Cortex of kidney (tissue), 1 donor: ENCODE data around the gene CGNL1.

Experiments used
- DNase-seq: peaks from one replicate; lab custom pipeline; 2025; lab: John Stamatoyannopoulos, UW

CGNL1 gene

DNA sequence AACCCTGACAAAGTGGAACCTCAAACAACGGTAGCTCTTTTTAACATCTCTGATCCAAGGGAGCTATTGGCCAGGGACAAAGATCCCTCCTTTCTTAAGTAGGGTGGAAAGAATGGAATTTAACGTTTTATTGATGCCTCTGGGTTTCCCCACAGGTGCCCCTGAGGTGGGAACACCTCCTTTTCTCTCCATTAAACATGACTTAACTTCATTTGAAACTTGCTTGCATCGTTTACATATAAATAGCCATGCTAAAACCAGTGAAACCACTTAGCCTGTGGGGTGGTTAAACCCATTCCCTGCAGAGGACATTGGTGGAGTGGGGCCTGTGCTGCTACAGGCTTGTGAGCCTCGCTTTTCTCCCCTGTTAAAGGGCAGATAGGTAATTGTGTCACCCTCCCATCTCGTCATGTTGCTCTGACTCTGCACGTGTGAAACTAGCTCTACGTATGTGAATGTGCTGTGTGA, 9.7 kb downstream of the CGNL1 start:
- DNase-seq, result no peak

DNA sequence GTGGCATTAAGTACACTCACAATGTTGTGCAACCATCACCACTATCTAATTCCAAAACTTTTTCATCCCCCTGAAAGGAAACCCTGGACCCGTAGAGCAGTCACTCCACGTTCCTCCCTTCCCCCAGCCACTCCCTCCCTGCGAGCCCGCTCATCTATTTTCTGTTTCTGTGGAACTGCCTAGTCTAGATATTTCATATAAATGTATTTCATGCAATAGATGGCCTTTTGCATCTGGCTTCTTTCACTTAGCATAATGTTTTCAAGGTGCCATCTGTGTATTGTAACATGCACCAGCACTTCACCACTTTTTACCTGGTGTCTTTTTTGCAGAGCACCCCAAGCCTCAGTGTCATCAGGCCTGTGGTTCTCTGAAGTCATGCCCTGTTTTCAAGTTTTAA, 10.7 kb downstream of the CGNL1 start:
- DNase-seq, result no peak

DNA sequence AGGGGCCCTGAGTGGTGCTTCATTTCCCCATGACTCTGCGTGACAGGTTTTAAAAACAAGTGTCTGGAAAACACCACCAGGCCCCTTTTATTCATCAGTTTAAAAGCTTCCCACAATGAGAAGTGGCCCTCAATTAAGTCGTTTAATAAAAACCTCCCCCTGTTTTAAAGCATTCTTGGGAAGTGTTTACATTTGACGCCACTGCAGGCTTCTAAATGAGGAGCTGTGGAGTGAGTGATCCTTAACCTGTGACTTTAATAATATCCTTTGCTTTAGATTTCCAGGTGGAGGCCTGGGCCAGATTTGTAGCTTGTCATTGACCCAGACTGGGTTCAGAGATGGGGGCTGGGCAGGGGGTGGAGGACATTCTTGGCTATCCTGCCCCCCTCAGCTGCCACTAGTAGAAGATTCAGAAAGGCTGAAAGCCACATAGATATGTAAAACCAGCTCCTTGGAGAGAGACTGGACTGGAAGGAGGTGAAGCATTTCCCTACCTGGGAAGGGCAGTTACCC, 11.3 kb downstream of the CGNL1 start:
- DNase-seq, result no peak

DNA sequence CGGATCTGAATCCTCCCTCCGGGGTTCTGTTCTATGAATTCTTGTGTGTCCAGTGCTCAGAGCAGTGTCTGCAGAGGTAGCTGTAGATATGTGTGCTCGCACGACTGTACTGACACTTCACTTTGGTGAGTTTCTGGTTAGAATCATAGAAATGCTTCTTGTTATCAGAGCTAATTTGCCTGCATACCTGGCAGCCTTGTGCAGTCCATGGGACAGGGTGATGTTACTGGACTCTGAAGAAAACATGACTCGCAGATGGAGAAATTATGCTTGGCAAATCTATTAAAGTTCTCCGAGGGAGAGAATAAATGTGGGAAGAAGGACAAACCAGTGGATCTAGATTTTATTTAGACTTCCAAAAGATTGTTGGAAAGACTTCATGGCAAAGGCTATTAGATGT, 12.2 kb downstream of the CGNL1 start:
- DNase-seq, result no peak

DNA sequence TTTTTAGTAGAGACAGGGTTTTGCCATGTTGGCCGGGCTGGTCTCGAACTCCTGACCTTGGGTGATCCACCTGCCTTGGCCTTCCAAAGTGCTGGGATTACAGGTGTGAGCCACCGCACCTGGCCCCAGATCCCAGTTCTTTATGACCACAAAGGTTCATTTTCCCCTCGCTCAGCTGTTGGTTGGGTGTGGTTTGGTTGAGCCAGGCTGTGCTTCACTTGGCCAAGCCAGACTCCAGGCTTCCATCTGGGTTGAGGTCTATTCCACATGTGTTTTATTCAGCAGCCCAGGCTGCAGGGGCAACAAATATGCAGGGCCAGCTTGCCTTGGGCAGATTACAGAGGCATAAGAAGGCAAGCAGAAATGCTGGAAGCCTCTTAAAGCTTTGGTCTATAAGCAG, 13.7 kb downstream of the CGNL1 start:
- no peak for DNase-seq

DNA sequence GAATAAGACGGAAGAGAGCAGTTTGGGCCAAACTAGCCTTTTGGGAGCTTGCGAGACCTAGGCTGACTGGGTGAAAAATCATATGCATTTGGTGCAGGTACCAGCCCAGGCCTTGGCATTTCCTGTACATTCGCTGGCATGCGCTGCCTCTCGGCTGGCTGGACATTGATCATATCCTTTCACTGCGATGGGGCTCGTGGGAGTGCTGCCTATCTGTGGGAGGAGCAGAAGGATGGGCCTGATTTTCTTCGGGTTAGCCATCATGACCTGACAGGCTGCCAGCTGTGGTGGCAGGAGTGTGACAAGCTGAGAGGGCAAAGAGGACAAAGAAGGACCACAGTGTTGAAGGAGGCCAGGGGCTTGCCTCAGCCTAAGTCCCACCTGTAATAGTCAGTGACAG, 14.3 kb downstream of the CGNL1 start:
- no peak for DNase-seq

DNA sequence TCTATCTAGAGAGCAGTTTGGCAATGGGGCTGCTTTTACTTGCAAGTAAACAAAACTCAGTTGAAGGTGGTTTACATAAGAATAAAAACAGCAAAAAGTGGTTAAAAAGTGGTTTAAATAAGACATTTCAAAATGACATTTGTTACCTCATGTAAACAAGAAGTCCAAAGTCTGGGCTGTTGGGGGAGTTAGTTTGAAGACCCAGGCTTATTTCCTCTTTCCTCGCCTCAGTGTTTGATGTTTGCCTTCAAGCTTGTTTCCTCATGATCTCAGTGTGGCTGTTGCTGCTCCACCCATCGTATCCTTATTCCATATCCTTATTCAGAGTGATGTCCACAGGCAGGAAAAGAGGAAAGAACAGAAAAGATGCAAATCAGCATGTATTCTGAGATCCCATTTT, 15.2 kb downstream of the CGNL1 start:
- DNase-seq, result no peak

DNA sequence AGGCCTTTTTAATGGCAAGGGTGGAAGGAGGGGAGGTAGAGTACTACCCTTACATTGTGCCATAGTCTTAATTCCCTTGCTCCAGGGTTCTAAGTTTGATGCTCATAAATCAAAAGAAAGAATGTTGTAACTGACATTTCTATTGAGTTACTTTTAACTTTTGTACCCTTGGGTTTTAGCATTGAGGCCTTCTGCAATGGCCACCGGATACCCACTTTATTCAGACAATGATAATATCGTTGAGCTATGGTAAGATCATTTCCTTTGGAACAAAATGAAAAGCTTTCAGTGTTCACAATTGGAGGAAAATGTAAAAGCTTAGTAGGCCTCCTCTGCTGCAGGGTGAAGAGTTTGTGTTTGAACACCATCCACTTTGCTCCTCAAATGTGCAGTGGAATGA, 16.8 kb downstream of the CGNL1 start:
- no peak for DNase-seq

DNA sequence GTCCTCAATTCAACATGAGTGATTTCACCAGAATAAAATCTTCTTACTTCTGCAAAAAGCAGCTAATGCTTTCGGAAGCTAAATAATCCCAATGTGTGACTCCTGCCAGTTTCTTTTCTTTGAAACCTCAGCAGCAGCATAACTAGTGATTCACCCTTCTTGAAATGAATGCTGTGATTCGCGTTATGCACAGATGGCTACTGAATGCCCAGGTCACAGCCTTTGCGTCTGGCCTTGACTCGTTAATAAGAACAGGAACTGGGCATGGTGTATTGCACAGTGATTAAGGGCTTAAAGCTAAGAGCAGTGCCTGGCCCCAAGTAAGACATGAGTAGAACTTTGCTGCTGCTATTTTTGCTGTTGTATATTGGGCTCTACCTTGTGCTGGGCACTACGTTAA, 19.0 kb downstream of the CGNL1 start:
- no peak for DNase-seq

DNA sequence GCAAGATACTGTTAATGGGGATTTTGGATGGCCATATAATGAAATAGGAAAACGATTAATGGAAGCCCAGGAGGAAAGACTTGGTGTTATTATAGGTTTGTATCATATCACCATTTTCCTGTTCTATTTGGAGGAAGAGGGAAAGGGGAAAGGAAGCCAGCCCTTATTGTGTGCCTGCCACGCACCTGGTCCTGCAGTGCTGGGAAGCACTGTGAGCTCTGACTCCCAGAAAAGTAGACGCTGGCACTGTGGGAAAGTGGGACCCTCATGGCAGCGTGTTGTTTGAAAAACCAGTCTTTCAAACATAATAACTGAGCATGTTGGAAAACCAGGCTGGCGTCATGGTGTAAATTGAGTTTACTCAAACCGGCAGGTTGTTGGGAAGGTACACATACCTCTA, 22.0 kb downstream of the CGNL1 start:
- DNase-seq, result no peak

DNA sequence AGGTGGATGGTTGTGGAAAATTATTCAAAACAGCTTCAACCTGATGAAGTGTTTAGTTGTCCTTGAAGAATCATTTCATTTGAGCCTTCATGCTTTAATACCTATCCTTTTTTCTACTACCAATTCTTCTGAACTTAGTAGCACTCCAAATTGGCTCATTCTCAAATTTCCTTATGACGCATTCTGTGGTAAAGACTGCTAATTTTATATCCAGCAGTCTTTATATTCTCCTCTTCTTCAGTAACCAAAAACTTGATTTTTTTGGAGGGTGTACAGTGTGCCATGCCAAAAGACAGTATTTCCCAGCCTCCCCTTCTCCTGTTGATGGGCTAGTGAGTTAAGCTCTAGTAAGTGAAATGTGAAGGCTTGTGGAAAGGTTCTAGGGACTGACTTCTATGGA, 25.2 kb downstream of the CGNL1 start:
- DNase-seq, result no peak

DNA sequence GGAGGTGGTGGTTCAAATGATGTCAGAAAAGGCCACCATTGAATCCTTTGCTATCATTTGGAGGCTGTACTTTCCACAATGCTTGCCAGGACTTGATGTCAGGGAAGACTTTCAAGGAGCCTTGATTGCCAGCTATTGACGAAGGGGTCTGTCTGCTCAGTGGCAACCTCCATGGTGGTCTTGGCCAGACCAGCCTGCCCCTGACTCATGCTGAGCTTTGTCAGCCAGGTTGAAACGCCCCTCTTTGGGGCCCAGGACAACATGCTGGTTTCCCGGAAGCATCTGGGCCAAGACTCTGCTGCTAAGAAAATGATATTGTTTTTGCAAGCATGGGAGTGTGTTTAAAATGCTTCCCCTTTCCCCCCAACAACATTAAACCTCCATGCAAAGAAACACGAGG, 26.7 kb downstream of the CGNL1 start:
- no peak for DNase-seq

DNA sequence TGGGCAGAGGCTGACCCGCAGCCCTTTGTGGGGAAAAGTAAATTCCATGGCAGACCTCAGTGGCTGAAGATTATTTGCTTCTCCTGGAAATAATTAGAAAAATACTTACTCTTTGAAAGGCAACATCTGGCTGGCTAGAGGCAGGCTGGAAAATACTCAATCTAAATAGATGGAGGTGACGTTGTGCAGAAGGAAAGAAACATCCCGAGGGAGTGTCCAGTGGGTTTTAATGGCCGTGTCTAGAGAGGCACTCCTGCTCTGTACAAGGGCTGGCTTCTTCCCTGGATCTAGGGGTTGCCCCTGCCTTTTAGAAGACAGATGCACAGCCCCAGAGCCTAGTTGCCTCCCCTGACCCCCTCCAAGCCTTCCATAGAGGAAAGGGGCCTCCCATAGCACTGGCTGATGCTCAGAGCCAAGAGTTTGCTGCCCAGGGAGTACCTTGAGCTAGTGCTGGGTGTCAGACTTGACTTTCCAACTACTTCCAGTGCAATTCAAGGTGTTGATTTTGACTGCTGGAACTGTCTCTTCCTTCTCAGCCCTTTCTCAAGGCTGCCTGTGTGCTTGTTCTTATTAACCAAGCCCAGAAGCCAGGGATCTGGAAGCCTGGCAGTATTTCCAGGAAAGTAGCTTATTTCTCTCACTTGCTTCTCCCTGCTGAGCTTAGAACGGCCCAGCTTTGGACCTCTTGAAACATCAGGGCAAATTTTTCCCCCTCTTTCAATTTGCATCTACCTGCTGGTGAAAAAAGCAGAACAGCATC, 27.4 kb downstream of the CGNL1 start:
- no peak for DNase-seq

DNA sequence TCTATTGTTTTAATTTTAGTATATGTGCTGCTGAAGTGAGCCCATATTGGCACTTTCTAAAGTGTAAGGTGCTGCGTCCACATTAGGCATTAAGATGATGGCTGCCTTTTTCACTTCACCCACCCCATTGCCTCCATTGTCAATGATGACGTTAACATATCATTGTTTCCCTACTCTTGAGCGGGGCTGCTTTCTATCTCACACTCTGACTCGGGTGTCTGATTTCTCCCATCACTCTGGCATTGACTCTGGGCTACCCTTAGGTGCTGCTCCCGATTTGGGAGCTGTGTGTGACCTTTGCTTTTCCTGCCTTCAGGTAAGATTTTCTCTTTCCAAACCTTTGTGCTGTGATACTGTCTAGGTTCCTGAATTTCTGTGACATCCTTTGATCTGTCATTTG, 28.8 kb downstream of the CGNL1 start:
- no peak for DNase-seq

DNA sequence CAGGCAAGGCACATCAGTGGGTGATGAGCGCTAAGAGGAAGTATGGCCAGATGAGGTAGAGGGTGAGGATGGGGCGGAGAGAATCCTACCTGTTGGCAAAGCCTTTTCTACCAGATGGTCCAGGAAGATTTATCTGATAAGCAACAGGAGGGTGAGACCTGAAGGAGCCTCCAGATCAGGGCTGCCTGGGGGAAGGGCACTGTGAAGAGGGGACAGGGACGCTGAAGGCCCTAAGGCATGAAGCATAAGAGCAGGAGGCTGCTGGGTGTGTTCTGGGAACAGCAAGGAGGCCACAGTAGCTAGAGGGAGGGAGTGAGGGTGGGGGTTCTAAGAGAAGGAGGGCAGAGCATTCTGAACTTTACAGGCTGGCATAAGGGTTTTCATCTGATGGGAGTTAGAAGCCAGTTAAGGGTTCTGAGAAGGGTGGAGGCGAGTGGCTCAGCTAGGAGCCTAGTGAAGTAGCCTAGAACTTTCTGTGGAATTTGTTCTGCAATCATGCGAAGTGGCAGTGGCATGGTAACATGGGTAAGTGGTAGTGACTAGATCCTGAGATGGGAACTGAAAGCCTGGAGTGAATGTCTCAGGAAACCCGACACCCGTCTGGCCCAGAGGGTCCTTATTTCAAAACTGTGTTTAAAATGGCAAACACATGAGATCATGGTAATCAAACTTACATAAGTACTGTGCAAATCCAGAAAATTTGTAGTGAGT, 29.9 kb downstream of the CGNL1 start:
- DNase-seq, result no peak

DNA sequence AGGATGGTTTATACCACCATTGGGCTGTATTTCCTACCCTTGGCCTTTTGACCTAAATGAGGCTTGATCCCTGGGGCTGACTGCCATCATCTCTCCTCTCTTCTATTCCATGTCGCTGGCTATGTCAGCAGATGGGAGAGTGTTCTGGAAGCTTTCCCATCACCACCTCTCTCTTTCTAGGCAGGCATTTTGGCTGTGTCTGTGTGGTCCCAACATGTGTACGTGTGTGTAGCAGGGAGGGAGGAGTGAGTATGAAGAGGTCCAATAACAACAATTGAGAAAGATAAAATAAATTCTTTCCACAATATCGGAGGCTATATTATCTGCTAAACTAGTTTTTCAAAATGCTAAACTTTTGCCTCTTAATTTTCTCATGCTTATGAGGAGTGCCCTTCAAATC, 34.1 kb downstream of the CGNL1 start:
- DNase-seq, result no peak

DNA sequence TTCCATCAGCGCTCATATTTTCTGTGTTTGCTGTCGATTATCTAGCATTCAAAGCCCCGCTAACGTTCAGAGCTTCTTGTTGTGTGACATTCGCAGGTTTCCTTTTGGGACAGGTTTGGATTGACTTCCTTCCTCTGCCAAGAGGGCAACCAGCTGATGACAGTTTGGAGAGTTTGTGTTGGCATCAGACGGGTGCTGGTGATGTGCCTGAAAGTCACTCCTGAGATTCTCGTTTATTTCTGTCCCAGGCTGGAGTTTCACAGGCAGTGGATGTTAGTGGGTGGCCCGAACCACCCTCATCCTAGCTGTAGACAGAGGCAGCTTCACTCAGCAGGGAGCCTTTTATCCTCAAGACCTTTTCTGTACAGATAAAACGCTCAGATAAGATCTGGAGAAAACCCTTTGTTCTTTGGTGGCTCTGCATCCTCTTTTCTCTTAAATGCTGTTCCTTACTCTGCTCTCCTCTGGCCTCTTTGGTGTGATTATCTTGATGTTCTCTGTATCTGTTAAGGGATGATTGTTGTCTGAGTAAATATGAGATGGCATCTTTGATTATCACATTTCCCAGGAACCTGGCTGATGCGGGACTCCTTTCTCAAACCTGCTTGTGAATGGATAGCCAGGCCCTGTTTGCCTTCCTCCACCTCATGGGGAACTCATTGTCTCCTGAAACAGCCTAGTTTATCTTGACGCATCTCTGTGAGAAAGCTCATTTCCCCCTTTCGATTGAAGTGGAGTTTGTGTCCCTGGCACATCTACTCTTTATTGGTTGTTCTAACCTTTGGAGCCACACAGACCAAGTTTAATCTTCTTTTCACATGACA, 35.9 kb downstream of the CGNL1 start:
- no peak for DNase-seq

DNA sequence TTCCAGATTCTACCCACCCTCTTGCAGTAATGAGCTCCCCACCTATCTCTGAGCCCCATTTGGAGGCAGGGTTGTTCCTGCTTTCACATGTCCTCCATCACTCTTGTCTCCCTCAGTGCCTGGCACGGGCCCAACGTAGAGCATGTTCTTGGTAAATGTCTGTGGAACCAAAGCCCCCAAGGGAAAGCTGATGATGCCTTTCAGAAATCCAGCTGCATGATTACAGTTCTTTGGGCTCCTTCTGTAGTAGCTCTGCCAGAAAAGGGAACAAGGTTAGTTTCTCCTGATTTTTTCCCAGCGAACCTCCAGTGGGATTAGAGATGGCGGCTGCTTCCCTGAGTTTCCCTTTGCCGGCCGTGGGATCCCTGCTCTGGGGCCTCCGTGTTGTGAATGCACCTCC, 39.3 kb downstream of the CGNL1 start:
- no peak for DNase-seq

DNA sequence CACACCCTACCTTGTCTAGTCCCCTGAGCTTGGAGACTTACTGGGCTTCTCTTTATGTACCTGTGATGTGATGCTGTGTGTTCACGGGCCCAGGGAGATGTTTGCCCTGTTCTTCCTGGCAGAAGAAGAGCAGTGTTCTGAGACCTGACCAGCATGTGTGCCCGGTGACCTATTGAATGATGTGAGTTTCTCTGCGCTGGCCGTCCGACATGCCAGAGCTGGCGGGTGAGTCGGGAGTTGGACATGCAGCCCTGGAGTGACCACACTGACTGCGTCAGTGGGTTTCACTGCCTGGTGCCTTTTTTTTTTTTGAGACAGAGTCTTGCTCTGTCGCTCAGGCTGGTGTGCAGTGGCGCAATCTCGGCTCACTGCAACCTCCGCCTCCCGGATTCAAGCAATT, 42.3 kb downstream of the CGNL1 start:
- no peak for DNase-seq

DNA sequence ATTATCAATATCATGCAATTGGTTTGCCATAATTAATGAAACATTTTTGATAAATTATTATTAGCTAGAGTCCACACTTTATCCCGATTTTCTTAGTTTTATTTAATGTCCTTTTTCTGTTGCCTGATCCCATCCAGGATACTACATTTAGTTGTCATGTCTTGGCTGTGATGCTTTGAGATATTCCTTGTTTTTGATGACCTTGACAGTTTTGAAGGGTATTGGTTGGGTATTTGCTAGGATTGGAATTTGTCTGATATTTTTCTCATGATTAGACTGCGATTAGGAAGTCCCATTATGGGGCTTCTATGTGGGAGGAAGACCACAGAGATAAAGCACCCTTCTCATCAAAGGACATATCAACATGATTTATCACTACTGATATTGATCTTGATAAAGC, 43.0 kb downstream of the CGNL1 start:
- DNase-seq, result no peak

DNA sequence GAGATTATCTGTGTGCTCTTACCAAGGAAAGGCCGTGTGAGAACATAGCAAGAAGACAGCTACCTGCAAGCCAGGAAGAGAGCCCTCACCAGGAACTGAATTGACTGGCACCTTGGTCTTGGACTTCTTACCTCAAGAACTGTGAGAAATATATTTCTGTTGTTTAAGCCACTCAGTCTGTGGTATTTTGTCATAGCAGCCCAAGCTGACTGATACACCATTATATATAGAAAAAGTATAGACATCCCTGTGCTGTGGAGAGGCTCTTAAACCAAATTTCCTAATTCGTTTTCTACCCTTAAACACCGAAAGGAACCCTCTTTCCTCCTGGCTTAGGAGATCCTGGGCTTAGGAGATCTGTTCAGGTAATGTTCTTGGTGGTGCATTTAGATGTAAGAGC, 44.8 kb downstream of the CGNL1 start:
- no peak for DNase-seq

DNA sequence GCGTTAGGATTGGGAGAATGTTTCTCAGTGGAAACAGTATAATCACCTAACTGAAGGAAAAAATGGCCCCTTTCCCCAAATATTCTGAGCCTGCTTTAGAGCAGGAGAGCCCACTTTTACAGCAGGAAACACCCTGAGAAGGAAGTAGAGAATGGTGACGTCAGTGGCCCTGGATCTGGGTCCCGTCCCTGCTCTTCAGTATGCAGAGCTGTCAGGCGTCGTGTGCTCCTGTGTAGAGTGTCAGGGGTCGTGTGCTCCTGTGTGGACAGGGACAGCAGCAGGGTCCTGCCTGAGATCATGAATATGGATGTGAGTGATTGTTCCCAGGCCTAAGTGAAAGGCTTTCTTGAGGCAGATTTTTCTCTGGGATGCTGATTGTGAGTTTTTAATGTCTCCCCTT, 45.2 kb downstream of the CGNL1 start:
- DNase-seq, result no peak
